GM12892 (cell line): ENCODE data around the gene IDH3G.

ENCODE experiments used
- POLR2A ChIP-seq: IDR thresholded peaks from 2 replicates; pipeline ENCODE4 v1.6.1; 2011; ENCODE audit warnings: low read depth, low read length, control low read depth
- POLR2AphosphoS5 ChIP-seq: IDR thresholded peaks from 2 replicates; pipeline ENCODE4 v1.6.1; 2011; ENCODE audit warnings: low read depth, low read length, control low read depth
- TAF1 ChIP-seq: IDR thresholded peaks from 2 replicates; pipeline ENCODE4 v1.6.1; 2011; ENCODE audit warnings: low read depth, mild to moderate bottlenecking, control low read depth, low read length, borderline replicate concordance

GRCh38 chrX:153738056-153738605 is 56.0 kb downstream of the IDH3G start:
- TF ChIP-seq POLR2A (no peak), POLR2AphosphoS5 (no peak), TAF1 (no peak)
